ENCODE results near the gene ANKRD34A. TPM values are rescaled to one million over a fixed set of nuclear protein-coding genes. Genes with fewer than 3 reads are reported as not detected.

Gene ANKRD34A
- total RNA-seq, 1 donor from 2014 or later, result 1.7 TPM

DNA sequence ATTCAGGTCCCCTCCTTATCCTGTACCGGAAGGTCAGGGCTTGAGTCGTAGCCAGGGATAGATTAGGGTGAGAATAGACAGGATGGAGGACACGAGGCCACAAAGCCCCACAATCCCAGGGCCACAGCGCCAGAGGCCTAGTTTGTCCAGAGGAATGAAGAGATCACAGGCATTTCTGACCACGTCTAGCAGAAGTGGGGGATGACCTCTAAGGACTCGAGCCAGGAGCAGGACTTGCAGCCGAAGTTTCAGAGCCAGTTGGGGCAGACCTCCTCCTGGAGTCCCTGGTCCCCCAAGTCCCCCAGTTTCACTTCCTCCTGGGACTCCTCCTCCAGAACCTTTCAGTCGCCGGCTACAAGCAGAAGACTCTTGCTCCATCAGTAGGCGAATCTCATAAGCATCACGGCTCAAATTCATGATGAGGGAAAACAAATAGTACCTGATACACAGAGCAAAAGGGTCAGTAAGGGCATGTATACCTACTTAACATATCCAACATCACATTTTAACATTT, 52.2 kb downstream of the ANKRD34A start:
- TF ChIP-seq POLR2AphosphoS5 (IDR thresholded peaks at IDR 0.05; ENCODE audit: insufficient read depth in 1 of 2, low read depth in 1 of 2) (no peak), POLR2A (IDR thresholded peaks at IDR 0.05) (no peak)
- TF ChIP-seq, protein P1, sequence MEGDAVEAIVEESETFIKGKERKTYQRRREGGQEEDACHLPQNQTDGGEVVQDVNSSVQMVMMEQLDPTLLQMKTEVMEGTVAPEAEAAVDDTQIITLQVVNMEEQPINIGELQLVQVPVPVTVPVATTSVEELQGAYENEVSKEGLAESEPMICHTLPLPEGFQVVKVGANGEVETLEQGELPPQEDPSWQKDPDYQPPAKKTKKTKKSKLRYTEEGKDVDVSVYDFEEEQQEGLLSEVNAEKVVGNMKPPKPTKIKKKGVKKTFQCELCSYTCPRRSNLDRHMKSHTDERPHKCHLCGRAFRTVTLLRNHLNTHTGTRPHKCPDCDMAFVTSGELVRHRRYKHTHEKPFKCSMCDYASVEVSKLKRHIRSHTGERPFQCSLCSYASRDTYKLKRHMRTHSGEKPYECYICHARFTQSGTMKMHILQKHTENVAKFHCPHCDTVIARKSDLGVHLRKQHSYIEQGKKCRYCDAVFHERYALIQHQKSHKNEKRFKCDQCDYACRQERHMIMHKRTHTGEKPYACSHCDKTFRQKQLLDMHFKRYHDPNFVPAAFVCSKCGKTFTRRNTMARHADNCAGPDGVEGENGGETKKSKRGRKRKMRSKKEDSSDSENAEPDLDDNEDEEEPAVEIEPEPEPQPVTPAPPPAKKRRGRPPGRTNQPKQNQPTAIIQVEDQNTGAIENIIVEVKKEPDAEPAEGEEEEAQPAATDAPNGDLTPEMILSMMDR (IDR thresholded peaks at IDR 0.05), result no peak
- Histone ChIP-seq H3K27ac (no peak overlapping the region), H3K9me3 (no peaks in the 10 kb centered on the region), H3K36me3 (peaks cover 0 to 48% of the 10 kb centered on the region in 2 donors), H3K27me3 (no peaks in the 10 kb centered on the region), H3K4me1 (peaks cover 10% of the 10 kb centered on the region), H3K4me3 (no peak overlapping the region)
- DNase-seq (ENCODE audit: extremely low spot score in 2 of 2), result no peak
- intact Hi-C loops (cut with DNase I), result loop anchor here (10.0 kb wide), 2 partner anchors 57 to 103 kb away; partner anchors contain the start of gene PIAS3

Other genes with a start within 250 kb of the ANKRD34A start
- 0.49 TPM for gene CD160, start 245.1 kb downstream of the ANKRD34A start, total RNA-seq
- gene RNF115, start 140.5 kb downstream of the ANKRD34A start, total RNA-seq, result 16.2 TPM
- gene POLR3C, start 140.4 kb downstream of the ANKRD34A start, total RNA-seq, result 34.6 TPM
- gene NUDT17, start 118.9 kb downstream of the ANKRD34A start, total RNA-seq, result 2.5 TPM
- 40.5 TPM for gene PIAS3, start 105.5 kb downstream of the ANKRD34A start, total RNA-seq
- gene ANKRD35, start 78.7 kb downstream of the ANKRD34A start, total RNA-seq, result 17.9 TPM
- gene ITGA10, start 54.5 kb downstream of the ANKRD34A start, total RNA-seq, result 6.1 TPM
- 23.6 TPM for gene PEX11B, start 45.9 kb downstream of the ANKRD34A start, total RNA-seq
- gene RBM8A, start 37.1 kb downstream of the ANKRD34A start, total RNA-seq, result 93.3 TPM
- 25.0 TPM for gene LIX1L, start 6.6 kb downstream of the ANKRD34A start, total RNA-seq
- gene POLR3GL, start 115 bp upstream of the ANKRD34A start, total RNA-seq, result 15.0 TPM
- 1,858 TPM for gene TXNIP, start 32.0 kb upstream of the ANKRD34A start, total RNA-seq
- gene HJV, start 57.2 kb upstream of the ANKRD34A start, total RNA-seq, result not detected
- 2.5 TPM for gene NBPF10, start 180.2 kb upstream of the ANKRD34A start, total RNA-seq

Measured in vagina (tissue), 2 donors.